K562 (cell line): ENCODE measurements around the gene CKM. TPM values are rescaled to one million over a fixed set of nuclear protein-coding genes. Genes with fewer than 3 reads are reported as not detected.
A peak's percentile ranks its signal among the peaks of the same experiment; 100 is the strongest.

Experiments
- ARHGAP35 ChIP-seq: fragments of 450-650 bp; IDR thresholded peaks from 2 replicates; pipeline ENCODE4 v1.6.1; 2018; ENCODE audit not compliant: partially characterized antibody
- BHLHE40 ChIP-seq: IDR thresholded peaks from 2 replicates; pipeline ENCODE4 v1.6.1; 2011; ENCODE audit warnings: low read length, improper control_type of control experiment
- BRD9 ChIP-seq: fragments of 450-650 bp; IDR thresholded peaks from 2 replicates; pipeline ENCODE4 v1.6.1; 2018; ENCODE audit warnings: low read depth; ENCODE audit not compliant: partially characterized antibody
- C11orf30 ChIP-seq: fragments of 450-650 bp; IDR thresholded peaks from 2 replicates; pipeline ENCODE4 v1.6.1; 2016; ENCODE audit warnings: low read depth, mild to moderate bottlenecking
- CXXC5 ChIP-seq: fragments of 250-450 bp; sonication (Bioruptor Pico); IDR thresholded peaks from 2 replicates; pipeline ENCODE4 v1.8.0; 2022; ENCODE audit warnings: inconsistent platforms, mild to moderate bottlenecking, moderate library complexity
- DMBX1 ChIP-seq: fragments of 250-450 bp; sonication (Bioruptor Pico); IDR thresholded peaks from 2 replicates; pipeline ENCODE4 v1.8.0; 2022; ENCODE audit warnings: inconsistent platforms, mild to moderate bottlenecking, moderate library complexity, borderline replicate concordance
- EHMT2 ChIP-seq: fragments of 450-650 bp; IDR thresholded peaks from 2 replicates; pipeline ENCODE4 v1.6.1; 2018; ENCODE audit warnings: antibody characterized with exemption
- HMG20A ChIP-seq: fragments of 450-650 bp; formaldehyde crosslinking; conservative IDR thresholded peaks from 2 replicates; pipeline ENCODE4 v1.4.0; 2020; ENCODE audit warnings: mild to moderate bottlenecking, mixed read lengths
- KLF16 ChIP-seq: IDR thresholded peaks from 2 replicates; pipeline ENCODE4 v1.6.1; 2016; ENCODE audit warnings: antibody characterized with exemption
- NFIC ChIP-seq: fragments of 450-650 bp; IDR thresholded peaks from 2 replicates; pipeline ENCODE4 v1.6.1; 2017; ENCODE audit warnings: mild to moderate bottlenecking, inconsistent platforms
- NFYB ChIP-seq: IDR thresholded peaks from 2 replicates; pipeline ENCODE4 v1.6.1; 2011; ENCODE audit warnings: mild to moderate bottlenecking, moderate library complexity; ENCODE audit not compliant: insufficient read length; ENCODE audit errors: extremely low read depth
- PHB2 ChIP-seq: fragments of 450-650 bp; IDR thresholded peaks from 2 replicates; pipeline ENCODE4 v1.6.1; 2017; ENCODE audit warnings: low read depth
- PHF20 ChIP-seq: fragments of 450-650 bp; IDR thresholded peaks from 2 replicates; pipeline ENCODE4 v1.6.1; 2018; ENCODE audit not compliant: partially characterized antibody
- SP1 ChIP-seq: sonication (generic); formaldehyde crosslinking; IDR thresholded peaks from 2 replicates; pipeline ENCODE4 v1.8.1; 2022; ENCODE audit warnings: mild to moderate bottlenecking, missing genetic modification reagents
- TAF1 ChIP-seq: IDR thresholded peaks from 2 replicates; pipeline ENCODE4 v1.6.1; 2011; ENCODE audit warnings: mild to moderate bottlenecking, low read length, moderate library complexity; ENCODE audit not compliant: insufficient read depth, control insufficient read depth, severe bottlenecking; ENCODE audit errors: extremely low read depth
- TFAP4 ChIP-seq: sonication (generic); formaldehyde crosslinking; IDR thresholded peaks from 2 replicates; pipeline ENCODE4 v1.8.0; 2022; ENCODE audit warnings: missing genetic modification reagents, mild to moderate bottlenecking, moderate library complexity, borderline replicate concordance
- ZBTB9 ChIP-seq: fragments of 450-650 bp; formaldehyde crosslinking; IDR thresholded peaks from 2 replicates; pipeline ENCODE4 v1.4.0; 2020; ENCODE audit warnings: mild to moderate bottlenecking, moderate library complexity
- ZNF146 ChIP-seq: IDR thresholded peaks from one replicate; pipeline ENCODE4 v1.6.1; 2018; ENCODE audit warnings: missing compliant biosample characterization; ENCODE audit not compliant: unreplicated experiment
- ZNF699 ChIP-seq: fragments of 250-450 bp; sonication (Bioruptor Pico); IDR thresholded peaks from 2 replicates; pipeline ENCODE4 v1.8.0; 2021; ENCODE audit warnings: mild to moderate bottlenecking, moderate library complexity; ENCODE audit not compliant: insufficient replicate concordance
- polyA plus RNA-seq, 8 experiments: library from polyadenylated mRNA; depleted of rRNA in 4 of 8; stranded (reverse) in 5 of 8; unstranded in 3 of 8; fragments of >200 nt; fragmentation: Nextera tagmentation in 2 of 8; fragmentation: Illumina TruSeq in 1 of 8; extraction: Ambion mirVana in 2 of 8; extraction: Trizol in 1 of 8; gene quantifications; 2 replicates each; pipeline versions ENCODE4 v1.2.1 to v1.2.3, GENCODE V29; 2011 to 2014; ENCODE audit warnings: inconsistent platforms in 1 of 8, missing spikeins in 1 of 8
- total RNA-seq, 7 experiments: library from RNA; depleted of rRNA in 6 of 7; stranded (reverse); fragments of >200 nt in 6 of 7; fragmentation: Illumina TruSeq in 2 of 7; extraction: Trizol in 2 of 7; gene quantifications; 2 replicates each; pipeline versions ENCODE4 v1.2.1 to v1.2.3, GENCODE V29; 2011 to 2021; ENCODE audit warnings: low replicate concordance in 1 of 7
- TF ChIP-seq, protein P1 (sequence below), 2 experiments: fragments of 450-650 bp in 1 of 2; IDR thresholded peaks; 2 replicates each; pipeline ENCODE4 v1.6.1; 2011 to 2017; ENCODE audit warnings: low read depth in 2 of 2, antibody characterized with exemption in 1 of 2, borderline replicate concordance in 1 of 2, low read length in 1 of 2, mild to moderate bottlenecking in 1 of 2, mixed read lengths in 1 of 2; ENCODE audit not compliant: control insufficient read depth in 1 of 2
- TF ChIP-seq, protein P2 (sequence below): fragments of 450-650 bp; IDR thresholded peaks from 2 replicates; pipeline ENCODE4 v1.6.1; 2016; ENCODE audit warnings: borderline replicate concordance

Gene CKM
- total and polyA plus RNA-seq, 9 of the 15 experiments (the other 6 are each of a cell fraction or from before 2014, with no cell fraction given): 0.06 to 0.17 (median 0.09) TPM; not detected in 4

DNA sequence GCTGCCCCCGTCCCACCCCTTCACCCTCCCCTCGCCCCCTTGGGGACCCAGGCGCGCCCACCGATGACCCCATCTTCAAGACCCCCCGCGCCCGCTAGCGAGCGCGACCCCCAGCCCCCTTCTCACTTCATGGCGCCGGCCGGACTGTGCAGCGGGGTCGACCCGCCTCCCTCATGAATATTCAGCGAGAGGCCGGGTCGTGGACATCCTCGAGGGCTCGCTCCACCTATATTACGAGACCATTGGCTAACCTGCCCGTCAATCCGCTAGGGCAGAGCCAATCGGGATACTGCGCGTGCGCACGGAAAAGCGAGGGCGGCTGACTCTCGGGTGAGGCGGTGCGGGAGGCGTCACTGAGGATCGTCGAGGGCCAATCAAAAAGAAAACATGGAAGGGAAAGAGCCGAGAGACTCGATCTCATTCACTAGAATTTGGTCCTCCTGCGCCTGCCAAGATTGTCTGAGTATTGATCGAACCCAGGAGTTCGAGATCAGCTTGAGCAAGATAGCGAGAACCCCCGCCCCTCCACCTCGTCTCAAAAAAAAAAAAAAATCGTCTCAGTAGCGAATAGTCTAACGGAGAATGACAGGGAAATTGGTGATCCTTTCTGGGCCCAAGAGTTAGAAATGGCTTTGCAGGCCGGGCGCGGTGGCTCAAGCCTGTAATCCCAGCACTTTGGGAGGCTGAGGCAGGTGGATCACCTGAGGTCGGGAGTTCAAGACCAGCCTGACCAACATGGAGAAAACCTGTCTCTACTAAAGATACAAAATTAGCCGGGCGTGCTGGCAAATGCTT is 47.9 kb upstream of the CKM start, which contains the start of gene ERCC2 (continued):
- no peak for TF ChIP-seq ZNF699
- peak; percentile 87 for TF ChIP-seq SP1
- TF ChIP-seq TFAP4 (CRISPR knock-in tag): peak; percentile 8; the same call in 1 of the 2 replicates
- TF ChIP-seq HMG20A: no peak
- TF ChIP-seq BHLHE40: peak; percentile 69
- TF ChIP-seq, protein P1, sequence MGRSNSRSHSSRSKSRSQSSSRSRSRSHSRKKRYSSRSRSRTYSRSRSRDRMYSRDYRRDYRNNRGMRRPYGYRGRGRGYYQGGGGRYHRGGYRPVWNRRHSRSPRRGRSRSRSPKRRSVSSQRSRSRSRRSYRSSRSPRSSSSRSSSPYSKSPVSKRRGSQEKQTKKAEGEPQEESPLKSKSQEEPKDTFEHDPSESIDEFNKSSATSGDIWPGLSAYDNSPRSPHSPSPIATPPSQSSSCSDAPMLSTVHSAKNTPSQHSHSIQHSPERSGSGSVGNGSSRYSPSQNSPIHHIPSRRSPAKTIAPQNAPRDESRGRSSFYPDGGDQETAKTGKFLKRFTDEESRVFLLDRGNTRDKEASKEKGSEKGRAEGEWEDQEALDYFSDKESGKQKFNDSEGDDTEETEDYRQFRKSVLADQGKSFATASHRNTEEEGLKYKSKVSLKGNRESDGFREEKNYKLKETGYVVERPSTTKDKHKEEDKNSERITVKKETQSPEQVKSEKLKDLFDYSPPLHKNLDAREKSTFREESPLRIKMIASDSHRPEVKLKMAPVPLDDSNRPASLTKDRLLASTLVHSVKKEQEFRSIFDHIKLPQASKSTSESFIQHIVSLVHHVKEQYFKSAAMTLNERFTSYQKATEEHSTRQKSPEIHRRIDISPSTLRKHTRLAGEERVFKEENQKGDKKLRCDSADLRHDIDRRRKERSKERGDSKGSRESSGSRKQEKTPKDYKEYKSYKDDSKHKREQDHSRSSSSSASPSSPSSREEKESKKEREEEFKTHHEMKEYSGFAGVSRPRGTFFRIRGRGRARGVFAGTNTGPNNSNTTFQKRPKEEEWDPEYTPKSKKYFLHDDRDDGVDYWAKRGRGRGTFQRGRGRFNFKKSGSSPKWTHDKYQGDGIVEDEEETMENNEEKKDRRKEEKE (IDR thresholded peaks at IDR 0.05; ENCODE audit: borderline replicate concordance in 1 of 2, control insufficient read depth in 1 of 2, low read depth in 2 of 2, low read length in 1 of 2): no peak
- TF ChIP-seq DMBX1 (CRISPR knock-in tag): 0 out of 2 replicates have a peak, but pooled peaks have one; percentile 26
- TF ChIP-seq C11orf30: peak; percentile 77
- no peak for TF ChIP-seq ARHGAP35
- peak; percentile 51 for TF ChIP-seq BRD9
- no peak for TF ChIP-seq ZBTB9 (CRISPR knock-in tag)
- TF ChIP-seq PHF20: peak; percentile 85
- no peak for TF ChIP-seq NFIC
- TF ChIP-seq PHB2: peak; percentile 41; the same call in 1 of the 2 replicates
- TF ChIP-seq NFYB: peak; percentile 97
- TF ChIP-seq, protein P2, sequence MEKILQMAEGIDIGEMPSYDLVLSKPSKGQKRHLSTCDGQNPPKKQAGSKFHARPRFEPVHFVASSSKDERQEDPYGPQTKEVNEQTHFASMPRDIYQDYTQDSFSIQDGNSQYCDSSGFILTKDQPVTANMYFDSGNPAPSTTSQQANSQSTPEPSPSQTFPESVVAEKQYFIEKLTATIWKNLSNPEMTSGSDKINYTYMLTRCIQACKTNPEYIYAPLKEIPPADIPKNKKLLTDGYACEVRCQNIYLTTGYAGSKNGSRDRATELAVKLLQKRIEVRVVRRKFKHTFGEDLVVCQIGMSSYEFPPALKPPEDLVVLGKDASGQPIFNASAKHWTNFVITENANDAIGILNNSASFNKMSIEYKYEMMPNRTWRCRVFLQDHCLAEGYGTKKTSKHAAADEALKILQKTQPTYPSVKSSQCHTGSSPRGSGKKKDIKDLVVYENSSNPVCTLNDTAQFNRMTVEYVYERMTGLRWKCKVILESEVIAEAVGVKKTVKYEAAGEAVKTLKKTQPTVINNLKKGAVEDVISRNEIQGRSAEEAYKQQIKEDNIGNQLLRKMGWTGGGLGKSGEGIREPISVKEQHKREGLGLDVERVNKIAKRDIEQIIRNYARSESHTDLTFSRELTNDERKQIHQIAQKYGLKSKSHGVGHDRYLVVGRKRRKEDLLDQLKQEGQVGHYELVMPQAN: no peak
- peak; percentile 61 for TF ChIP-seq CXXC5
- TF ChIP-seq EHMT2: 0 out of 2 replicates have a peak, but pooled peaks have one; percentile 15
- no peak for TF ChIP-seq ZNF146
- TF ChIP-seq KLF16: no peak
- TF ChIP-seq TAF1: peak; percentile 59
